Measurements from ENCODE around the gene AQP2. TPM values are rescaled to one million over a fixed set of nuclear protein-coding genes. Genes with fewer than 3 reads are reported as not detected.

Gene AQP2
- total RNA-seq, 1 experiment from 2014 or later, result not detected

- H3K27ac ChIP-seq, result no peak overlapping the region
- no peaks in the 10 kb centered on the region for H3K27me3 ChIP-seq (replicated peaks)
- H3K9me3 ChIP-seq (replicated peaks), result no peaks in the 10 kb centered on the region
- H3K4me3 ChIP-seq, result no peak overlapping the region
- H3K4me1 ChIP-seq (replicated peaks), result no peaks in the 10 kb centered on the region
- H3K36me3 ChIP-seq, result no peaks in the 10 kb centered on the region
- DNase-seq (ENCODE audit: low read depth in 1 of 2, low spot score in 2 of 2), result no peak
These were observed 8.7 kb upstream of the AQP2 start for GRCh38 chr12:49941556-49942511.

GRCh38 chr12:49942512-49942893 lies 8.0 kb upstream of the AQP2 start:
- Histone ChIP-seq H3K36me3 (no peaks in the 10 kb centered on the region), H3K4me1 (replicated peaks) (no peaks in the 10 kb centered on the region), H3K27me3 (replicated peaks) (no peaks in the 10 kb centered on the region), H3K27ac (no peak overlapping the region), H3K4me3 (no peak overlapping the region), H3K9me3 (replicated peaks) (no peaks in the 10 kb centered on the region)
- DNase-seq (ENCODE audit: low read depth in 1 of 2, low spot score in 2 of 2), result no peak

- no peaks in the 10 kb centered on the region for H3K27me3 ChIP-seq (replicated peaks)
- H3K36me3 ChIP-seq, result no peaks in the 10 kb centered on the region
- H3K4me3 ChIP-seq, result no peak overlapping the region
- DNase-seq (ENCODE audit: low read depth in 1 of 2, low spot score in 2 of 2), result no peak
- no peaks in the 10 kb centered on the region for H3K9me3 ChIP-seq (replicated peaks)
- H3K4me1 ChIP-seq (replicated peaks), result no peaks in the 10 kb centered on the region
- H3K27ac ChIP-seq, result no peak overlapping the region
These were observed 7.5 kb upstream of the AQP2 start for GRCh38 chr12:49942921-49943624.

- H3K36me3 ChIP-seq, result no peaks in the 10 kb centered on the region
- no peaks in the 10 kb centered on the region for H3K9me3 ChIP-seq (replicated peaks)
- no peak for DNase-seq (ENCODE audit: low read depth in 1 of 2, low spot score in 2 of 2)
- no peak overlapping the region for H3K27ac ChIP-seq
- no peaks in the 10 kb centered on the region for H3K4me1 ChIP-seq (replicated peaks)
- no peak overlapping the region for H3K4me3 ChIP-seq
- no peaks in the 10 kb centered on the region for H3K27me3 ChIP-seq (replicated peaks)
These were observed 6.9 kb upstream of the AQP2 start for GRCh38 chr12:49943625-49943960.

GRCh38 chr12:49944046-49944445 lies 6.5 kb upstream of the AQP2 start:
- no peaks in the 10 kb centered on the region for H3K9me3 ChIP-seq (replicated peaks)
- H3K4me3 ChIP-seq, result no peak overlapping the region
- H3K27me3 ChIP-seq (replicated peaks), result no peaks in the 10 kb centered on the region
- H3K4me1 ChIP-seq (replicated peaks), result no peaks in the 10 kb centered on the region
- no peaks in the 10 kb centered on the region for H3K36me3 ChIP-seq
- H3K27ac ChIP-seq, result no peak overlapping the region
- no peak for DNase-seq (ENCODE audit: low read depth in 1 of 2, low spot score in 2 of 2)

GRCh38 chr12:49944718-49945117 lies 5.8 kb upstream of the AQP2 start:
- no peaks in the 10 kb centered on the region for H3K9me3 ChIP-seq (replicated peaks)
- no peaks in the 10 kb centered on the region for H3K27me3 ChIP-seq (replicated peaks)
- H3K4me3 ChIP-seq, result no peak overlapping the region
- H3K27ac ChIP-seq, result no peak overlapping the region
- H3K36me3 ChIP-seq, result no peaks in the 10 kb centered on the region
- no peaks in the 10 kb centered on the region for H3K4me1 ChIP-seq (replicated peaks)
- DNase-seq (ENCODE audit: low read depth in 1 of 2, low spot score in 2 of 2), result no peak

GRCh38 chr12:49945394-49946080 lies 5.0 kb upstream of the AQP2 start:
- peak; percentile 63 to 84 for DNase-seq (ENCODE audit: low read depth in 1 of 2, low spot score in 2 of 2)
- Histone ChIP-seq H3K9me3 (replicated peaks) (no peaks in the 10 kb centered on the region), H3K4me3 (no peak overlapping the region), H3K27me3 (replicated peaks) (no peaks in the 10 kb centered on the region), H3K27ac (no peak overlapping the region), H3K4me1 (replicated peaks) (no peaks in the 10 kb centered on the region), H3K36me3 (no peaks in the 10 kb centered on the region)

- no peaks in the 10 kb centered on the region for H3K4me1 ChIP-seq (replicated peaks)
- no peak overlapping the region for H3K27ac ChIP-seq
- no peaks in the 10 kb centered on the region for H3K36me3 ChIP-seq
- no peaks in the 10 kb centered on the region for H3K27me3 ChIP-seq (replicated peaks)
- DNase-seq (ENCODE audit: low read depth in 1 of 2, low spot score in 2 of 2), result no peak
- no peak overlapping the region for H3K4me3 ChIP-seq
- no peaks in the 10 kb centered on the region for H3K9me3 ChIP-seq (replicated peaks)
These were observed 4.5 kb upstream of the AQP2 start for GRCh38 chr12:49946086-49946485.

GRCh38 chr12:49946497-49946896 lies 4.0 kb upstream of the AQP2 start:
- Histone ChIP-seq H3K4me1 (replicated peaks) (no peaks in the 10 kb centered on the region), H3K4me3 (no peak overlapping the region), H3K9me3 (replicated peaks) (no peaks in the 10 kb centered on the region), H3K27ac (no peak overlapping the region), H3K36me3 (no peaks in the 10 kb centered on the region), H3K27me3 (replicated peaks) (no peaks in the 10 kb centered on the region)
- no peak for DNase-seq (ENCODE audit: low read depth in 1 of 2, low spot score in 2 of 2)

- no peaks in the 10 kb centered on the region for H3K4me1 ChIP-seq (replicated peaks)
- H3K9me3 ChIP-seq (replicated peaks), result no peaks in the 10 kb centered on the region
- H3K27ac ChIP-seq, result no peak overlapping the region
- no peak for DNase-seq (ENCODE audit: low read depth in 1 of 2, low spot score in 2 of 2)
- no peak overlapping the region for H3K4me3 ChIP-seq
- no peaks in the 10 kb centered on the region for H3K27me3 ChIP-seq (replicated peaks)
- no peaks in the 10 kb centered on the region for H3K36me3 ChIP-seq
These were observed 2.8 kb upstream of the AQP2 start for GRCh38 chr12:49947593-49948226.

- H3K4me3 ChIP-seq, result no peak overlapping the region
- H3K27ac ChIP-seq, result no peak overlapping the region
- no peak for DNase-seq (ENCODE audit: low read depth in 1 of 2, low spot score in 2 of 2)
- no peaks in the 10 kb centered on the region for H3K4me1 ChIP-seq (replicated peaks)
- no peaks in the 10 kb centered on the region for H3K36me3 ChIP-seq
- H3K27me3 ChIP-seq (replicated peaks), result no peaks in the 10 kb centered on the region
- no peaks in the 10 kb centered on the region for H3K9me3 ChIP-seq (replicated peaks)
These were observed 1.4 kb upstream of the AQP2 start for GRCh38 chr12:49948866-49949845.

- DNase-seq (ENCODE audit: low read depth in 1 of 2, low spot score in 2 of 2), result no peak
- no peaks in the 10 kb centered on the region for H3K9me3 ChIP-seq (replicated peaks)
- no peaks in the 10 kb centered on the region for H3K36me3 ChIP-seq
- no peak overlapping the region for H3K27ac ChIP-seq
- no peak overlapping the region for H3K4me3 ChIP-seq
- H3K4me1 ChIP-seq (replicated peaks), result no peaks in the 10 kb centered on the region
- no peaks in the 10 kb centered on the region for H3K27me3 ChIP-seq (replicated peaks)
These were observed 671 bp upstream of the AQP2 start for GRCh38 chr12:49949866-49950265.
